ENCODE data around the gene BLVRB. TPM values are rescaled to one million over a fixed set of nuclear protein-coding genes. Genes with fewer than 3 reads are reported as not detected.

The BLVRB gene
- total RNA-seq, 1 experiment from 2014 or later = 44.0 TPM

DNA sequence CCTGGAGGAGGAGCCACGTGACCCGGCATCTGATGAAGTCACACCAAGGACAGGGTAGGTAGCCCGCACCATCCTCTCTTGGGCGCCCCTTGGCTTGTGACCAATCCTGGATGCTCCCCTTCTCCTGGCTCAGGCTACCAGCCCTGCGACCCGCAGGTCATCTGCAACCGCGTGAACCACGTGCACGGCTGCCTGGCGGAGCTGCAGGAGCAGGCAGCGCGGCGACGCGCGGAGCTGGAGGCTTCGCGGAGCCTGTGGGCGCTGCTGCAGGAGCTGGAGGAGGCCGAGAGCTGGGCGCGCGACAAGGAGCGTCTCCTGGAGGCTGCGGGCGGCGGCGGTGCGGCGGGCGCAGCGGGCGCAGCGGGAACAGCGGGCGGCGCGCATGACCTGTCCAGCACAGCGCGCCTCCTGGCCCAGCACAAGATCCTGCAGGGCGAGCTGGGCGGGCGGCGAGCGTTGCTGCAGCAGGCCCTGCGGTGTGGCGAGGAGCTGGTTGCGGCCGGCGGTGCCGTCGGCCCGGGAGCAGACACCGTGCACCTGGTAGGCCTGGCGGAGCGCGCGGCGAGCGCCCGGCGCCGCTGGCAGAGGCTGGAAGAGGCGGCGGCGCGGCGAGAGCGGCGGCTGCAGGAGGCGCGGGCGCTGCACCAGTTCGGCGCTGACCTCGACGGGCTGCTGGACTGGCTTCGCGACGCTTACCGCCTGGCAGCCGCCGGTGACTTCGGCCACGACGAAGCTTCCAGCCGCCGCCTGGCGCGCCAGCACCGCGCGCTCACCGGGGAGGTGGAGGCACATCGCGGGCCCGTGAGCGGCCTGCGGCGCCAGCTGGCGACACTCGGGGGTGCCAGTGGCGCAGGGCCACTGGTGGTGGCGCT lies 47.2 kb upstream of the BLVRB start:
- DNase-seq (ENCODE audit: unreplicated experiment) = no peak
- H3K4me3 Mint-ChIP-seq (ENCODE audit: unreplicated experiment) = no peak overlapping the region
- POLR2A ChIA-PET = no interaction called here
- H3K9me3 Mint-ChIP-seq (ENCODE audit: unreplicated experiment) = no peaks in the 10 kb centered on the region
- CTCF ChIA-PET = interaction anchor here (0.6 to 1.1 kb wide), 2 partner anchors 22 to 1791 kb away, joined by 3 to 7 read pairs; no protein-coding TSS in a partner anchor
- no peak overlapping the region for H3K27ac Mint-ChIP-seq (ENCODE audit: low read depth, unreplicated experiment)
- TF ChIP-seq, protein P1, sequence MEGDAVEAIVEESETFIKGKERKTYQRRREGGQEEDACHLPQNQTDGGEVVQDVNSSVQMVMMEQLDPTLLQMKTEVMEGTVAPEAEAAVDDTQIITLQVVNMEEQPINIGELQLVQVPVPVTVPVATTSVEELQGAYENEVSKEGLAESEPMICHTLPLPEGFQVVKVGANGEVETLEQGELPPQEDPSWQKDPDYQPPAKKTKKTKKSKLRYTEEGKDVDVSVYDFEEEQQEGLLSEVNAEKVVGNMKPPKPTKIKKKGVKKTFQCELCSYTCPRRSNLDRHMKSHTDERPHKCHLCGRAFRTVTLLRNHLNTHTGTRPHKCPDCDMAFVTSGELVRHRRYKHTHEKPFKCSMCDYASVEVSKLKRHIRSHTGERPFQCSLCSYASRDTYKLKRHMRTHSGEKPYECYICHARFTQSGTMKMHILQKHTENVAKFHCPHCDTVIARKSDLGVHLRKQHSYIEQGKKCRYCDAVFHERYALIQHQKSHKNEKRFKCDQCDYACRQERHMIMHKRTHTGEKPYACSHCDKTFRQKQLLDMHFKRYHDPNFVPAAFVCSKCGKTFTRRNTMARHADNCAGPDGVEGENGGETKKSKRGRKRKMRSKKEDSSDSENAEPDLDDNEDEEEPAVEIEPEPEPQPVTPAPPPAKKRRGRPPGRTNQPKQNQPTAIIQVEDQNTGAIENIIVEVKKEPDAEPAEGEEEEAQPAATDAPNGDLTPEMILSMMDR (IDR thresholded peaks at IDR 0.05; ENCODE audit: unreplicated experiment) = no peak
- H3K4me1 Mint-ChIP-seq (ENCODE audit: insufficient read depth, unreplicated experiment) = no peaks in the 10 kb centered on the region
- peaks cover 24% of the 10 kb centered on the region for H3K27me3 Mint-ChIP-seq (ENCODE audit: insufficient read depth, unreplicated experiment)
- BruUV-seq (replicated peaks) = no TSS peak
- intact Hi-C loops (cut with micrococcal nuclease) = no loop called here
- H3K36me3 Mint-ChIP-seq (ENCODE audit: insufficient read depth, unreplicated experiment) = no peaks in the 10 kb centered on the region

DNA sequence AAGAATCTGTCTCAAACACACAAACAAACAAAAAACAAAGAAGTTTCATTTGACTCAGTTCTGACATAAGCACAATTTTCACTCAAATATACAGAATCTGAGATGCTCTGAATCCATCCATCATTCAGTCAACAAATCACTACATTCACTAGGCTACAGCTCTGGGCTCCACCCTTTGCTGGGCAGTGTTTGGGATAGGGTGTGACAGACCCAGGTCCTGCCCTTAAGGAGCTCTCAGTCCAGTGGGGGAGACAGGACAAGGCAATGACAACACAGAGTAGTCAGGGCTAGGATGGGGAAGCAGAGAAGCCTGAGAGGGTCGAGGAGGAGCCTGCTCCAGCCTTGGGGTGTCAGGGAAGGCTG lies 46.5 kb upstream of the BLVRB start:
- intact Hi-C loops (cut with micrococcal nuclease) = no loop called here
- no peak overlapping the region for H3K4me3 Mint-ChIP-seq (ENCODE audit: unreplicated experiment)
- TF ChIP-seq, protein P1 (IDR thresholded peaks at IDR 0.05; ENCODE audit: unreplicated experiment) = no peak
- no peaks in the 10 kb centered on the region for H3K9me3 Mint-ChIP-seq (ENCODE audit: unreplicated experiment)
- no TSS peak for BruUV-seq (replicated peaks)
- no peak overlapping the region for H3K27ac Mint-ChIP-seq (ENCODE audit: low read depth, unreplicated experiment)
- no peaks in the 10 kb centered on the region for H3K4me1 Mint-ChIP-seq (ENCODE audit: insufficient read depth, unreplicated experiment)
- no peaks in the 10 kb centered on the region for H3K36me3 Mint-ChIP-seq (ENCODE audit: insufficient read depth, unreplicated experiment)
- ChIA-PET CTCF (interaction anchor here (0.6 kb wide), 1 partner anchor 1791 kb away, joined by 3 read pairs; no protein-coding TSS in a partner anchor), POLR2A (no interaction called here)
- H3K27me3 Mint-ChIP-seq (ENCODE audit: insufficient read depth, unreplicated experiment) = peaks cover 24% of the 10 kb centered on the region
- DNase-seq (ENCODE audit: unreplicated experiment) = no peak

DNA sequence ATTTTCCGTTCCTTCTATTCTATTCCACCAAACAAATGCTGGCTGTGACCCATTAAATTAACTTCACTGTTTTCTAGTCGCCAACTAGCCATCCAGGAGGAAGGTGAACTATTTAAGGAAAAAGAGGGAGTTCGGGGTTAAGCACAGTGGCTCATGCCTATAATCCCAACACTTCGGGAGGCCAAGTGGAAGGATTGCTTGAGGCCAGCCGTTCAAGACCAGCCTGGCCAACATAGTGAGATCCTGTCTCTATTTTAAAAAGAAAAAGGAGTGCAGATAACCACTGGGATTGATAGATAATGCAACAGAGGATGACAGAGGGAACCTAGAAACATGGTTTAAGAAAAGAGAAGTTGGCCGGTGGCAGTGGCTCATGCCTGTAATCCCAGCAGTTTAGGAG lies 45.9 kb upstream of the BLVRB start:
- Mint-ChIP-seq H3K27ac (ENCODE audit: low read depth, unreplicated experiment) (no peak overlapping the region), H3K36me3 (ENCODE audit: insufficient read depth, unreplicated experiment) (no peaks in the 10 kb centered on the region), H3K4me3 (ENCODE audit: unreplicated experiment) (no peak overlapping the region), H3K9me3 (ENCODE audit: unreplicated experiment) (no peaks in the 10 kb centered on the region), H3K4me1 (ENCODE audit: insufficient read depth, unreplicated experiment) (no peaks in the 10 kb centered on the region), H3K27me3 (ENCODE audit: insufficient read depth, unreplicated experiment) (peaks cover 24% of the 10 kb centered on the region)
- BruUV-seq (replicated peaks) = no TSS peak
- CTCF ChIA-PET = interaction anchor here (0.6 kb wide), 1 partner anchor 1792 kb away, joined by 3 read pairs; no protein-coding TSS in a partner anchor
- no peak for DNase-seq (ENCODE audit: unreplicated experiment)
- POLR2A ChIA-PET = interaction anchor here (0.6 kb wide), 1 partner anchor 97 kb away, joined by 3 read pairs; no protein-coding TSS in a partner anchor
- intact Hi-C loops (cut with micrococcal nuclease) = no loop called here
- TF ChIP-seq, protein P1 (IDR thresholded peaks at IDR 0.05; ENCODE audit: unreplicated experiment) = no peak

DNA sequence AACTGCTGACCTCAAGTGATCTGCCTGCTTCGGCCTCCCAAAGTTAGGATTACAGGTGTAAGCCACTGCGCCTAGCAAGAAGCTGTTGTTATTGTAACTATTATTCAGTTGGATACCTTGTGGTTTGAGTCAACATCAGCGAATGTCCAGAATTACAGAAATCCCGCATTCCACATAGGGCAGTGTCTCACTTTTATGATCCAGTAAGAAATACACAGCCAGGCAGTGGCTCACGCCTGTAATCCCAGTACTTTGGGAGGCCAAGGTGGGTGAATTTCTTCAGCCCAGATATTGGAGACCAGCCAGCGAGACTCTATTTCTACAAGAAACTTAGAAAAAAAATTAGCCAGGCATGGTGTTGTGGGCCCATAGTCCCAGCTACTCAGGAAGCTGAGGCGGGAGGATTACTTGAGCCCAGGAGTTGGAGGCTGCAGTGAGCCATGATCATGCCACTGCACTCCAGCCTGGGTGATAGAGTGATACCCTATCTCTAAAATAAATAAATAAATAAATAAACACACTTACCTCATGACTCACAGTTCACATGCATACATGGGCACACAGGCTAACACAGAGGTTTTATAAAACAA lies 45.1 kb upstream of the BLVRB start:
- H3K4me3 Mint-ChIP-seq (ENCODE audit: unreplicated experiment) = no peak overlapping the region
- H3K27ac Mint-ChIP-seq (ENCODE audit: low read depth, unreplicated experiment) = no peak overlapping the region
- H3K4me1 Mint-ChIP-seq (ENCODE audit: insufficient read depth, unreplicated experiment) = no peaks in the 10 kb centered on the region
- H3K27me3 Mint-ChIP-seq (ENCODE audit: insufficient read depth, unreplicated experiment) = peaks cover 30% of the 10 kb centered on the region
- no peak for DNase-seq (ENCODE audit: unreplicated experiment)
- no TSS peak for BruUV-seq (replicated peaks)
- intact Hi-C loops (cut with micrococcal nuclease) = no loop called here
- POLR2A ChIA-PET = no interaction called here
- CTCF ChIA-PET = interaction anchor here (0.6 kb wide), 2 partner anchors 204 to 616 kb away, joined by 3 to 5 read pairs; no protein-coding TSS in a partner anchor
- H3K9me3 Mint-ChIP-seq (ENCODE audit: unreplicated experiment) = no peaks in the 10 kb centered on the region
- TF ChIP-seq, protein P1 (IDR thresholded peaks at IDR 0.05; ENCODE audit: unreplicated experiment) = no peak
- no peaks in the 10 kb centered on the region for H3K36me3 Mint-ChIP-seq (ENCODE audit: insufficient read depth, unreplicated experiment)
